PC-3 (cell line): ENCODE measurements around the gene DNAJC3.

Experiments
- EZH2 ChIP-seq: fragments of 300-600 bp; sonication (generic); IDR thresholded peaks from one replicate; pipeline ENCODE4 v1.6.1; 2017; ENCODE audit warnings: antibody characterized with exemption, mild to moderate bottlenecking, low read length; ENCODE audit not compliant: unreplicated experiment
- EZH2phosphoT487 ChIP-seq: fragments of 300-600 bp; sonication (generic); IDR thresholded peaks from 2 replicates; pipeline ENCODE4 v1.6.1; 2018; ENCODE audit warnings: mild to moderate bottlenecking, antibody characterized with exemption, low read length, borderline replicate concordance
- TF ChIP-seq, protein P1 (sequence below): fragments of 300-600 bp; sonication (generic); conservative IDR thresholded peaks from 2 replicates; pipeline ENCODE4 v1.5.1; 2017; ENCODE audit warnings: antibody characterized with exemption, low read depth, mild to moderate bottlenecking, low read length

DNA sequence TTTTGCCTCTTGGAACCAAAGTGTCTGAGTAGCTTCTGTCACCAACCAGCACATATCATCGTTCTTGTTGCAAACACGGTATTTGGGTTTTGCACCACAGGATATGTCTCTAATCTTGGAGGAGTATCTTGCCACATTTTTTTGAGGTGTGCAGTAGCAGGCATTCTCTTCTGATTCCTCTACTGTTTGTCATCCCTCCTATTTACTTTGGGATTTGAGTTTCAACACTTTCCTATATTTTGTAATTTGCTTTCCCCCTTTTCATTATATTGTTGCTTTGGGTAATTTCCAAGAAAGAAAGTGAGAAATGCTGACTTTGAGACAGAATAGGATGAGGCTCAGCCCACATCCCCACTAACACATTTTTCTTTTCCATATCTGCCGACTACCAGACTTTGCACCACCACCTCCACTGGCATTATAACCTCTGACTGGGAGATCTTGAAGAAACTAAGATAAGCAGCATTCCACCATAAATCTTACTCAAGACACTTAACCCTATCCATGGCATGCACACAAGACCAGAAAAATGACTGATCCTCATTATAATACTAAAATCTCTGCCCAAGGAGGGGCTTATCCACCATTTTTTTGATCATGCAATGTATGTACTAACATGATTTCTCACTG, 20.4 kb upstream of the DNAJC3 start:
- TF ChIP-seq, protein P1, sequence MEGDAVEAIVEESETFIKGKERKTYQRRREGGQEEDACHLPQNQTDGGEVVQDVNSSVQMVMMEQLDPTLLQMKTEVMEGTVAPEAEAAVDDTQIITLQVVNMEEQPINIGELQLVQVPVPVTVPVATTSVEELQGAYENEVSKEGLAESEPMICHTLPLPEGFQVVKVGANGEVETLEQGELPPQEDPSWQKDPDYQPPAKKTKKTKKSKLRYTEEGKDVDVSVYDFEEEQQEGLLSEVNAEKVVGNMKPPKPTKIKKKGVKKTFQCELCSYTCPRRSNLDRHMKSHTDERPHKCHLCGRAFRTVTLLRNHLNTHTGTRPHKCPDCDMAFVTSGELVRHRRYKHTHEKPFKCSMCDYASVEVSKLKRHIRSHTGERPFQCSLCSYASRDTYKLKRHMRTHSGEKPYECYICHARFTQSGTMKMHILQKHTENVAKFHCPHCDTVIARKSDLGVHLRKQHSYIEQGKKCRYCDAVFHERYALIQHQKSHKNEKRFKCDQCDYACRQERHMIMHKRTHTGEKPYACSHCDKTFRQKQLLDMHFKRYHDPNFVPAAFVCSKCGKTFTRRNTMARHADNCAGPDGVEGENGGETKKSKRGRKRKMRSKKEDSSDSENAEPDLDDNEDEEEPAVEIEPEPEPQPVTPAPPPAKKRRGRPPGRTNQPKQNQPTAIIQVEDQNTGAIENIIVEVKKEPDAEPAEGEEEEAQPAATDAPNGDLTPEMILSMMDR, result no peak
- TF ChIP-seq EZH2phosphoT487, result no peak
- TF ChIP-seq EZH2, result no peak
